CD14-positive monocyte (primary cell): ENCODE measurements around the gene DNAH2. TPM values are rescaled to one million over a fixed set of nuclear protein-coding genes. Genes with fewer than 3 reads are reported as not detected.

Experiments
- DNase-seq, 3 donors: peaks; one replicate each; pipeline ENCODE4 v3.0.0-alpha.2; 2011 to 2022
- H2AFZ ChIP-seq: 2 replicates; pipeline ENCODE4 v1.6.0; 2012; ENCODE audit warnings: mild to moderate bottlenecking, low read depth, low read length, inconsistent platforms; ENCODE audit not compliant: insufficient read depth, poor library complexity, severe bottlenecking
- H3K27ac ChIP-seq, 2 donors: 1 replicate in 1 of 2; 2 replicates in 1 of 2; pipeline ENCODE4 v1.5.1; 2012 to 2013; ENCODE audit warnings: low read length in 2 of 2, control low read depth in 1 of 2, inconsistent platforms in 1 of 2, low read depth in 1 of 2, mild to moderate bottlenecking in 1 of 2
- H3K27me3 ChIP-seq, 2 donors: one replicate each; pipeline versions ENCODE4 v1.6.0 to v1.6.1; 2011 to 2013; ENCODE audit warnings: low read length in 2 of 2; ENCODE audit not compliant: control insufficient read depth in 2 of 2, insufficient read depth in 2 of 2
- H3K36me3 ChIP-seq, 2 donors: replicated peaks in 1 of 2; 1 replicate in 1 of 2; 2 replicates in 1 of 2; pipeline versions ENCODE4 v1.5.1 to v1.6.1; 2012 to 2013; ENCODE audit warnings: low read length in 2 of 2, control low read depth in 1 of 2, inconsistent platforms in 1 of 2, mild to moderate bottlenecking in 1 of 2; ENCODE audit not compliant: insufficient read depth in 2 of 2, control insufficient read depth in 1 of 2
- H3K4me1 ChIP-seq, 2 donors: 1 replicate in 1 of 2; 2 replicates in 1 of 2; pipeline versions ENCODE4 v1.5.1 to v1.6.1; 2012 to 2013; ENCODE audit warnings: low read length in 2 of 2, control low read depth in 1 of 2, inconsistent platforms in 1 of 2, mild to moderate bottlenecking in 1 of 2, moderate library complexity in 1 of 2; ENCODE audit not compliant: insufficient read depth in 2 of 2, control insufficient read depth in 1 of 2
- H3K4me2 ChIP-seq: replicated peaks from 2 replicates; pipeline ENCODE3; 2012; ENCODE audit warnings: low read length, moderate library complexity, mild to moderate bottlenecking; ENCODE audit not compliant: poor library complexity, severe bottlenecking; ENCODE audit errors: extremely low read depth
- H3K4me3 ChIP-seq, 3 experiments: fragments of 200-600 bp in 1 of 3; sonication (generic) in 1 of 3; replicated peaks in 1 of 3; 1 replicate in 2 of 3; 2 replicates in 1 of 3; pipeline ENCODE4 v1.5.1; 2011 to 2013; ENCODE audit warnings: low read length in 3 of 3, mild to moderate bottlenecking in 3 of 3, control low read depth in 2 of 3, low read depth in 2 of 3, inconsistent platforms in 1 of 3, moderate library complexity in 1 of 3
- H3K79me2 ChIP-seq: 2 replicates; pipeline ENCODE4 v1.6.0; 2012; ENCODE audit warnings: mild to moderate bottlenecking, control low read depth, inconsistent platforms, low read length, moderate library complexity; ENCODE audit not compliant: insufficient read depth
- H3K9ac ChIP-seq: 2 replicates; pipeline ENCODE4 v1.6.0; 2017; ENCODE audit warnings: low read length, mild to moderate bottlenecking; ENCODE audit not compliant: insufficient read depth, poor library complexity, severe bottlenecking
- H3K9me3 ChIP-seq, 2 donors: replicated peaks in 1 of 2; 1 replicate in 1 of 2; 2 replicates in 1 of 2; pipeline versions ENCODE4 v1.5.1 to v1.6.1; 2012 to 2013; ENCODE audit warnings: low read length in 2 of 2, control low read depth in 1 of 2; ENCODE audit not compliant: control insufficient read depth in 1 of 2, insufficient read depth in 1 of 2
- H4K20me1 ChIP-seq: 2 replicates; pipeline ENCODE4 v1.6.0; 2012; ENCODE audit warnings: mild to moderate bottlenecking, low read length, control low read depth, moderate library complexity; ENCODE audit not compliant: insufficient read depth
- H3K27ac Mint-ChIP-seq, 7 donors: one replicate each; pipeline ENCODE4 v1.8.0; 2020; ENCODE audit warnings: mild to moderate bottlenecking in 7 of 7, mixed read lengths in 7 of 7, moderate library complexity in 6 of 7, inconsistent platforms in 2 of 7
- H3K27me3 Mint-ChIP-seq, 3 donors: one replicate each; pipeline ENCODE4 v1.8.0; 2021 to 2022; ENCODE audit warnings: low read depth in 3 of 3, mild to moderate bottlenecking in 3 of 3, mixed read lengths in 3 of 3, moderate library complexity in 3 of 3, inconsistent platforms in 1 of 3
- H3K36me3 Mint-ChIP-seq, 2 donors: one replicate each; pipeline ENCODE4 v1.8.0; 2020; ENCODE audit warnings: mixed read lengths in 2 of 2, inconsistent platforms in 1 of 2, mild to moderate bottlenecking in 1 of 2
- H3K4me1 Mint-ChIP-seq: one replicate; pipeline ENCODE4 v1.8.0; 2020; ENCODE audit warnings: mild to moderate bottlenecking, mixed read lengths
- H3K4me3 Mint-ChIP-seq, 2 donors: one replicate each; pipeline ENCODE4 v1.8.0; 2020; ENCODE audit warnings: mild to moderate bottlenecking in 2 of 2, mixed read lengths in 2 of 2, moderate library complexity in 1 of 2
- H3K9me3 Mint-ChIP-seq, 7 donors: one replicate each; pipeline ENCODE4 v1.8.0; 2020 to 2022; ENCODE audit warnings: mixed read lengths in 7 of 7, mild to moderate bottlenecking in 6 of 7, moderate library complexity in 6 of 7, inconsistent platforms in 2 of 7
- CTCF ChIP-seq: fragments of 200-600 bp; IDR thresholded peaks from one replicate; pipeline ENCODE4 v1.8.0; 2022; ENCODE audit warnings: antibody characterized with exemption, mild to moderate bottlenecking
- WGBS: methylation state at CpG from one replicate; pipeline ENCODE4 v1.1.5; 2013; ENCODE audit warnings: missing lambda C conversion rate; ENCODE audit not compliant: insufficient coverage; 5-methylcytosine and 5-hydroxymethylcytosine counted together
- intact Hi-C, 2 donors: fragments of 100-400 bp; cut with micrococcal nuclease; formaldehyde crosslinking; loops; one replicate each; pipeline versions ENCODE4 v1.15.0 to v1.15.1; 2023
- polyA plus RNA-seq, 3 donors: library from polyadenylated mRNA; depleted of rRNA in 1 of 3; unstranded in 2 of 3; stranded (reverse) in 1 of 3; fragments of 300-500 nt in 2 of 3; fragments of >200 nt in 1 of 3; fragmentation: Illumina TruSeq in 2 of 3; gene quantifications; 1 replicate in 2 of 3; 2 replicates in 1 of 3; pipeline ENCODE4 v1.2.3, GENCODE V29; 2012 to 2021

The DNAH2 gene
- polyA plus RNA-seq, 3 donors, result 0.03 to 0.15 TPM; not detected in 1

- H3K9me3 Mint-ChIP-seq, result no peaks in the 10 kb centered on the region
- WGBS, result 94% methylated on average over 6 of the region's 9 CpGs
- Histone ChIP-seq H3K4me1 (no peaks in the 10 kb centered on the region), H3K4me2 (no peak overlapping the region), H2AFZ (no peak overlapping the region), H3K9me3 (no peaks in the 10 kb centered on the region), H3K9ac (no peak overlapping the region), H3K4me3 (no peak overlapping the region), H3K79me2 (no peaks in the 10 kb centered on the region), H4K20me1 (no peaks in the 10 kb centered on the region), H3K36me3 (no peaks in the 10 kb centered on the region), H3K27me3 (no peaks in the 10 kb centered on the region), H3K27ac (no peak overlapping the region)
- no peaks in the 10 kb centered on the region for H3K36me3 Mint-ChIP-seq
- intact Hi-C loops, result no loop called here
- H3K4me3 Mint-ChIP-seq, result no peak overlapping the region
- TF ChIP-seq CTCF, result no peak
- DNase-seq, result no peak
- H3K27me3 Mint-ChIP-seq, result peaks cover 0 to 5% (median 5%) of the 10 kb centered on the region in 3 donors
- H3K27ac Mint-ChIP-seq, result no peak overlapping the region
- H3K4me1 Mint-ChIP-seq, result peaks cover 3% of the 10 kb centered on the region
Observed at GRCh38 chr17:7789131-7789530, 71.6 kb downstream of the DNAH2 start.

GRCh38 chr17:7790150-7790549 lies 72.6 kb downstream of the DNAH2 start:
- H3K27ac Mint-ChIP-seq, result no peak overlapping the region
- no peak for DNase-seq
- Histone ChIP-seq H3K79me2 (no peaks in the 10 kb centered on the region), H4K20me1 (no peaks in the 10 kb centered on the region), H3K9ac (no peak overlapping the region), H3K27ac (no peak overlapping the region), H3K4me1 (no peaks in the 10 kb centered on the region), H3K4me2 (no peak overlapping the region), H2AFZ (no peak overlapping the region), H3K27me3 (no peaks in the 10 kb centered on the region), H3K36me3 (no peaks in the 10 kb centered on the region), H3K4me3 (no peak overlapping the region), H3K9me3 (no peaks in the 10 kb centered on the region)
- TF ChIP-seq CTCF, result no peak
- H3K9me3 Mint-ChIP-seq, result no peaks in the 10 kb centered on the region
- WGBS, result 100% methylated on average over 1 of the region's 5 CpGs
- H3K4me1 Mint-ChIP-seq, result peaks cover 3% of the 10 kb centered on the region
- intact Hi-C loops, result no loop called here
- peaks cover 0 to 5% (median 2%) of the 10 kb centered on the region in 3 donors for H3K27me3 Mint-ChIP-seq
- H3K36me3 Mint-ChIP-seq, result no peaks in the 10 kb centered on the region
- no peak overlapping the region for H3K4me3 Mint-ChIP-seq
